Astrocyte (in vitro differentiated cells and primary cell): Measurements from ENCODE around the gene RAET1E. TPM values are rescaled to one million over a fixed set of nuclear protein-coding genes. Genes with fewer than 3 reads are reported as not detected.

Experiments
- DNase-seq: peaks from one replicate; pipeline ENCODE4 v3.0.0-alpha.2; 2010; ENCODE audit warnings: low read depth
- FAIRE-seq: peaks from 2 replicates; lab custom pipeline; 2011; peaks lifted over from hg19 to GRCh38; lab: Jason Lieb, UNC
- H2AFZ ChIP-seq: 2 replicates; pipeline ENCODE4 v1.6.0; 2012; ENCODE audit warnings: low read depth, low read length, inconsistent platforms
- H3K27ac ChIP-seq: 2 replicates; pipeline ENCODE4 v1.5.1; 2011; ENCODE audit warnings: low read depth, low read length, inconsistent platforms
- H3K27me3 ChIP-seq: 2 replicates; pipeline ENCODE4 v1.6.0; 2011; ENCODE audit warnings: low read length, inconsistent platforms; ENCODE audit not compliant: insufficient read depth
- H3K36me3 ChIP-seq: 2 replicates; pipeline ENCODE4 v1.5.1; 2011; ENCODE audit warnings: low read length, inconsistent platforms; ENCODE audit not compliant: insufficient read depth
- H3K4me1 ChIP-seq: 2 replicates; pipeline ENCODE4 v1.5.1; 2011; ENCODE audit warnings: low read length, inconsistent platforms; ENCODE audit not compliant: insufficient read depth
- H3K4me2 ChIP-seq: 2 replicates; pipeline ENCODE4 v1.6.0; 2012; ENCODE audit warnings: low read length, inconsistent platforms
- H3K4me3 ChIP-seq: 2 replicates; pipeline ENCODE4 v1.5.1; 2011; ENCODE audit warnings: low read depth, mild to moderate bottlenecking, low read length, inconsistent platforms; ENCODE audit not compliant: insufficient read depth
- H3K79me2 ChIP-seq: 2 replicates; pipeline ENCODE4 v1.6.0; 2012; ENCODE audit warnings: mild to moderate bottlenecking, low read length, inconsistent platforms; ENCODE audit not compliant: insufficient read depth
- H3K9ac ChIP-seq: 2 replicates; pipeline ENCODE4 v1.6.0; 2012; ENCODE audit warnings: mild to moderate bottlenecking, low read length, inconsistent platforms
- H3K9me3 ChIP-seq: 2 replicates; pipeline ENCODE4 v1.5.1; 2012; ENCODE audit warnings: low read depth, mild to moderate bottlenecking, low read length, inconsistent platforms; ENCODE audit not compliant: insufficient read depth
- H4K20me1 ChIP-seq: 2 replicates; pipeline ENCODE4 v1.6.0; 2012; ENCODE audit warnings: low read length, inconsistent platforms; ENCODE audit not compliant: insufficient read depth
- H3K27ac Mint-ChIP-seq: one replicate; pipeline ENCODE4 v1.8.0; 2021; ENCODE audit warnings: mild to moderate bottlenecking, mixed read lengths; ENCODE audit not compliant: unreplicated experiment
- H3K27me3 Mint-ChIP-seq: one replicate; pipeline ENCODE4 v1.8.0; 2021; ENCODE audit warnings: low read depth, mixed read lengths; ENCODE audit not compliant: unreplicated experiment
- H3K36me3 Mint-ChIP-seq: one replicate; pipeline ENCODE4 v1.8.0; 2021; ENCODE audit warnings: low read depth, mixed read lengths; ENCODE audit not compliant: unreplicated experiment
- H3K4me1 Mint-ChIP-seq: one replicate; pipeline ENCODE4 v1.8.0; 2021; ENCODE audit warnings: low read depth, mixed read lengths; ENCODE audit not compliant: unreplicated experiment
- H3K4me3 Mint-ChIP-seq: one replicate; pipeline ENCODE4 v1.8.0; 2021; ENCODE audit warnings: mild to moderate bottlenecking, moderate library complexity, mixed read lengths; ENCODE audit not compliant: unreplicated experiment
- H3K9me3 Mint-ChIP-seq: one replicate; pipeline ENCODE4 v1.8.0; 2021; ENCODE audit warnings: mild to moderate bottlenecking, mixed read lengths; ENCODE audit not compliant: unreplicated experiment
- EZH2 ChIP-seq: IDR thresholded peaks from 2 replicates; pipeline ENCODE4 v1.6.1; 2012; ENCODE audit warnings: mild to moderate bottlenecking, low read length, inconsistent platforms; ENCODE audit not compliant: insufficient read depth
- total RNA-seq: library from RNA; stranded (reverse); gene quantifications from 2 replicates; pipeline ENCODE4 v1.2.1, GENCODE V29; 2021
- TF ChIP-seq, protein P1 (sequence below): IDR thresholded peaks from 2 replicates; pipeline ENCODE4 v1.5.1; 2011; ENCODE audit warnings: low read depth, mild to moderate bottlenecking, inconsistent platforms, low read length, moderate library complexity; ENCODE audit not compliant: insufficient read depth

Gene RAET1E
- total RNA-seq, 1 donor from 2014 or later: not detected

DNA sequence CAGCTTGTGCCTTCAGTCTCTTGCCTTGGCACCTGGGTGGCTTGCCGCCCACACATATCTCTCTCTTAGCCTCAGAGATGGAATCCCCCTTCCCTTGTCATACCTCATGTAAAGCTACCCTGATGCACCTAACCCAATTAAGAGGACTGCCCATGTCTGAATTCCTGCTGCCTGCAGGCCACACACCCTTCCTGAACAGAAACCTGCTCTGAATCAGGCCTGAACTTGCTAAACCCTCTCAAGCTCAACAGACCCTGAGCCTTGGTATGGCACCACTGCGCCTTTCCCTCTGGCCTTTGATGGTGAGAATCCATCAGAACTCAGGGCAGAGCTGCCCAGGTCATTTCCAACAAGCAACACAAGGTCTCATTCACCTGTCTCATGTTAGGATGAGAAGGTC is 19.8 kb upstream of the RAET1E start:
- no peak for TF ChIP-seq EZH2
- TF ChIP-seq, protein P1, sequence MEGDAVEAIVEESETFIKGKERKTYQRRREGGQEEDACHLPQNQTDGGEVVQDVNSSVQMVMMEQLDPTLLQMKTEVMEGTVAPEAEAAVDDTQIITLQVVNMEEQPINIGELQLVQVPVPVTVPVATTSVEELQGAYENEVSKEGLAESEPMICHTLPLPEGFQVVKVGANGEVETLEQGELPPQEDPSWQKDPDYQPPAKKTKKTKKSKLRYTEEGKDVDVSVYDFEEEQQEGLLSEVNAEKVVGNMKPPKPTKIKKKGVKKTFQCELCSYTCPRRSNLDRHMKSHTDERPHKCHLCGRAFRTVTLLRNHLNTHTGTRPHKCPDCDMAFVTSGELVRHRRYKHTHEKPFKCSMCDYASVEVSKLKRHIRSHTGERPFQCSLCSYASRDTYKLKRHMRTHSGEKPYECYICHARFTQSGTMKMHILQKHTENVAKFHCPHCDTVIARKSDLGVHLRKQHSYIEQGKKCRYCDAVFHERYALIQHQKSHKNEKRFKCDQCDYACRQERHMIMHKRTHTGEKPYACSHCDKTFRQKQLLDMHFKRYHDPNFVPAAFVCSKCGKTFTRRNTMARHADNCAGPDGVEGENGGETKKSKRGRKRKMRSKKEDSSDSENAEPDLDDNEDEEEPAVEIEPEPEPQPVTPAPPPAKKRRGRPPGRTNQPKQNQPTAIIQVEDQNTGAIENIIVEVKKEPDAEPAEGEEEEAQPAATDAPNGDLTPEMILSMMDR: no peak
- no peak for DNase-seq
- H3K4me3 Mint-ChIP-seq: no peak overlapping the region

DNA sequence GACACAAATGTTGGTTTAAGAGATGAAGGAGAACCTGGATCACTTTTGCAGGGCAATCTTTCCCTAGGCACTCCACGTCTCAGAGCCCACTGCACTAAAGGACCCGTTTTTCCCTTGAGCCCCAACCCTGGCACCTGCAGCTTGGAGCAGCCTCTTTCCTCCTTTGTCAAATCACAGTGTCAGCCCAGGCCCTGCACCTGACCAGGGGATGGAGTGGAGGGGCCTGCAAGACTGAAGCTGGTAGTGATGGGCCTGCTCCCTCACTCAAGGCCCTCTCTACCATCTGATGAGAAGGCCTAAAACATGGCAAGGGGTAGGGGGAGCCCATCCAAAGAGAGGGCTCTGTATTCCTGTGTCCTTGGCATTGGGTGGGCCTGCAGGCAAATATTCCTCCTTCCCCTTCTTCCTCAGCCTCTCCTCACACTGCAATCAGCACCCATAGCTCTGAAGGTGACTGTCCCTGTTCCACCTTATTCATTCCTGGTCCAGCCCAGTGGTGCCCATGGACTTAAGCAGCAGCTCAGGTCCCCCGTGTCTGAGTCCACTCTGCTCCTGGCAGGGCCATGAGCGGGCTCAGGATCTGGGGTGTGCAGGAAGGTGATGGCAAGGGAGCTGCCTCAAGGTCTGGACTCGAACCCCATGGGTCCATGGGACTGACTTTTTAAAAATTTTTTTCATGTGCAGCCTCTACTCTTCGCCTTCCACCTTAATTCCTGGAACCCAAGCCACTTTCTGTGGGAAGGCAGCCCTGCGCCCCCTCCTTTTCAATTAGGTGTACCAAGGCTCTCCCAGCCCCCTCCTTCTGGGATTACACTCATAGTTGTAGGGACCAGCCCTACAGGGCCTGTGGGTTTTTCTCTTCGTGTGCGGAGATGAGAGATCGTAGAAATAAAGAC is 18.3 kb upstream of the RAET1E start:
- peaks cover 2% of the 10 kb centered on the region for H3K36me3 Mint-ChIP-seq
- Histone ChIP-seq H3K4me2 (no peak overlapping the region), H3K4me1 (no peaks in the 10 kb centered on the region), H3K36me3 (no peaks in the 10 kb centered on the region), H3K4me3 (no peak overlapping the region), H4K20me1 (no peaks in the 10 kb centered on the region), H3K9ac (no peak overlapping the region), H3K9me3 (no peaks in the 10 kb centered on the region), H3K27me3 (peaks cover 6% of the 10 kb centered on the region), H3K79me2 (no peaks in the 10 kb centered on the region), H3K27ac (no peak overlapping the region), H2AFZ (no peak overlapping the region)
- no peak for DNase-seq
- FAIRE-seq: no peak
- H3K27me3 Mint-ChIP-seq: peaks cover 83% of the 10 kb centered on the region
- H3K9me3 Mint-ChIP-seq: peaks cover 11% of the 10 kb centered on the region
- TF ChIP-seq EZH2: no peak
- TF ChIP-seq, protein P1: no peak
- H3K27ac Mint-ChIP-seq: no peak overlapping the region
- H3K4me1 Mint-ChIP-seq: no peaks in the 10 kb centered on the region
- no peak overlapping the region for H3K4me3 Mint-ChIP-seq

More for the DNA sequence above, 19.8 kb upstream of the RAET1E start:
- Mint-ChIP-seq H3K4me1 (no peaks in the 10 kb centered on the region), H3K9me3 (peaks cover 13% of the 10 kb centered on the region), H3K36me3 (peaks cover 2% of the 10 kb centered on the region), H3K27me3 (peaks cover 84% of the 10 kb centered on the region), H3K27ac (no peak overlapping the region)
- Histone ChIP-seq H3K79me2 (no peaks in the 10 kb centered on the region), H3K4me2 (no peak overlapping the region), H3K27ac (no peak overlapping the region), H4K20me1 (no peaks in the 10 kb centered on the region), H2AFZ (no peak overlapping the region), H3K4me1 (no peaks in the 10 kb centered on the region), H3K4me3 (no peak overlapping the region), H3K9me3 (no peaks in the 10 kb centered on the region), H3K27me3 (peaks cover 6% of the 10 kb centered on the region), H3K36me3 (no peaks in the 10 kb centered on the region), H3K9ac (no peak overlapping the region)
- FAIRE-seq: no peak
